Stomach (tissue), 4 donors: ENCODE data around the gene MAPK4.

ENCODE experiments used
- CTCF ChIP-seq, 7 experiments: fragments of 450-650 bp in 4 of 7; fragments of 200-600 bp in 3 of 7; sonication (generic) in 3 of 7; IDR thresholded peaks; one replicate each; pipeline ENCODE4 v1.5.1; 2016 to 2019; ENCODE audit warnings: antibody characterized with exemption in 7 of 7, control low read depth in 2 of 7, mild to moderate bottlenecking in 1 of 7
- EP300 ChIP-seq: sonication (generic); formaldehyde crosslinking; IDR thresholded peaks from one replicate; pipeline ENCODE4 v1.6.1; 2017; ENCODE audit warnings: antibody characterized with exemption
- POLR2A ChIP-seq, 4 donors: fragments of 450-650 bp; IDR thresholded peaks; one replicate each; pipeline ENCODE4 v1.6.1; 2016; ENCODE audit warnings: antibody characterized with exemption in 4 of 4, control low read depth in 2 of 4, mild to moderate bottlenecking in 1 of 4, moderate library complexity in 1 of 4
- POLR2AphosphoS5 ChIP-seq, 3 donors: sonication (generic); formaldehyde crosslinking; IDR thresholded peaks; one replicate each; pipeline ENCODE4 v1.6.1; 2016; ENCODE audit warnings: antibody characterized with exemption in 3 of 3

DNA sequence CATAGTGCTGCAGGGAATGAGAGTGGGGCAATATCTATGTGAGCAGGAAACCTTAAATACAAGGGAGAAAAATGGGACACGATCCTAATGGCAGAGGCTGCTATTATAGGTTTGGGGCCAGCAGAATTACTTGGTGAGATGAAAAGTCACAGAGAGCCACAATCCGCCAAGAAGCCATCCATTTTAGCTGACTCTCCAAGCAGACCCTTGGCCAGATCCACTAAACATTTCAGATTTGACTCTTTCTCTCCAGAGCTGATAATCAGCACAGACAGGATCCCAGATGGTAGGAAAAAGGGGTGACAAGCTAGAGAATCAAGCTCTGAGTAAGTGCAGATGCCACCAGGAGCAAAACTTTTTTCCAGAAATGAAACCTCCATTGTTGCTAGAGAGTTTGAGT, 61.5 kb downstream of the MAPK4 start:
- no peak for TF ChIP-seq CTCF (IDR thresholded peaks at IDR 0.05)
- TF ChIP-seq POLR2A (IDR thresholded peaks at IDR 0.05), result no peak
- no peak for TF ChIP-seq POLR2AphosphoS5 (IDR thresholded peaks at IDR 0.05)
- no peak for TF ChIP-seq EP300
